Germinal center (tissue), 1 donor: ENCODE measurements around the gene PPARA.

Experiments used
- DNase-seq: peaks from one replicate; pipeline ENCODE4 v3.0.0; 2012; ENCODE audit warnings: mixed read lengths, low spot score

Gene PPARA

DNA sequence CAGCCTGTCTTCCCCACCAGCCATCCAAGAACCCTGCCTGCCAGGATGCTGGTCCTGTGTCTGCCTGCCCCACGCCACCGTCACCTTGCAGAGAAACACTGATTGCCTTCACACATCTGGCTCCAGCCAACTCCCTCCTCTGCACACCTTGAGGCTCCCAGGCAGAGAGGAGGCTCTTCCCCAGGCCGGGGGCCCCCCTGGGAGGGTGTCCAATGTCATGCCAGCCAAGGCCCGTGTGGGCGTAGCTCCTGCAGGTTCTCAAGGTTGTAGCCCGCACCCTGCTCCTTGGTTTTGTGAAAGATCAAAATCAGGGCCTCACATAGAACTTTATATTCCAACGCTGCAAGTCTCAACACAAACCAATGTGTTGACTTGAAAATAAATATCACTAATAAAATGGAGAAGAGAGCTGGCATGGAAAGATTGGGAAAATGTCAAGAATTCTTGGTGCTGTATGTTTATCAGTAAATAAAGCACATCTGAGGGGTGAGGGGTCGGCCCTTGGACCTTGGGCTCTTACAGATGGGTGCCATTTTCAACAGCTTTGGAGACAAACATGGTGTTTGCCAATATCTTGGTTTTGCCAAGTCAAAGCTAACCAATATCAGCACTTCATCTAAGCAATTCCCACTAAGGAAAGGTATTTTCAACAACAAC lies 6.7 kb upstream of the PPARA start:
- DNase-seq = no peak

DNA sequence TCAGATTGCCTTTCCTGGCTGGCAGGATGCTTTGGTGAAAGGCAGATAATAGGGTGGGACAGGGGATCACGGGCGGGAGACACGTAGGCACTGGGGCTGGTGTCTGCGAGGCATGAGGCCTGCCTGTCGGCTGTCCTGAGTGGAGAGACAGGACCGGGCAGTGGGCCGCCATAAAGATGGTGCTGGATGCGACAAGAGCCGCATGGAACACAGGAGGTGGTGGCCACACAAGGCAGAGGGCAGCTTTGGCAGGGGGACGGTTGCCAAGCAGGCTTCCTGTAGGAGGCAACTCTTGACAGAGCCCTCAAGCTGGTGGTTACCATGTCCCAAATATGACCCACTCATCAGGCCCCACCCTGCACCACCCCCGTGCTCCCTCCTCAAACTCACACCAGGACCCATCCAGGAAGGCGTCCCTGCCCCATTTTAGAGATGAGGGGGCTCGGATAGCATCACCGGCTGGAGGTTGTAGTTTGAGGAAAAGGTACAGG lies 4.9 kb upstream of the PPARA start:
- no peak for DNase-seq

DNA sequence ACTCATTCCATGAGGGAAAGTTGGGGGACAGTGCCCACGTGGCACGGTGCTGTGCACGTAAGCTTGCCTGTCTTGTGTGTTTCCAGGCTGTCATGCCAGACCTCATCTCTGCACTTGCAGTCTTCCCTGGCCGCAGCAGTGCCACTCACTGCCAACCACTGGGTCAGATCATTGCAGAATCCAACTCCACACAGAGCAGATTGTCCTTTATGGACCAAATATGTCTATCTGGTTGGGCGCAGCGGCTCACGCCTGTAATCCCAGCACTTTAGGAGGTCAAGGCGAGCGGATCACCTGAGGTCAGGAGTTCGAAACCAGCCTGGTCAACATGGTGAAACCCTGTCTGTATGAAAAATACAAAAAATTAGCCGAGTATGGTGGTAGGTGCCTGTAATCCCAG lies 4.4 kb upstream of the PPARA start:
- no peak for DNase-seq

DNA sequence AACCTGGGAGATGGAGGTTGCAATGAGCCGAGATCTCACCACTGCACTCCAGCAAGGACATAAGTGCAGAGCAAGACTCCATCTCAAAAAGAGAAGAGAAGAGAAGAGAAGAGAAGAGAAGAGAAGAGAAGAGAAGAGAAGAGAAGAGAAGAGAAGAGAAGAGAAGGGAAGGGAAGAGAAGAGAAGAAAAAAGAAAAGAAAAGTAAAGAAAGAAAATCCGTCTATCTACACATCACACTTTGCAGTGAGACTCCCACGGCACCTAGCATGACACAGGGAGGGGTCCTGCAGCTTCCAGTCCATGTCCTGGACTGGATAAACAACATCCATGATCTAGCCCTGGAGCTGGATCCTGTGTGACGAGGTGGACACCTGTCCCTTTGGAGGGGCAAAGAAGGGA lies 4.0 kb upstream of the PPARA start:
- DNase-seq = no peak

DNA sequence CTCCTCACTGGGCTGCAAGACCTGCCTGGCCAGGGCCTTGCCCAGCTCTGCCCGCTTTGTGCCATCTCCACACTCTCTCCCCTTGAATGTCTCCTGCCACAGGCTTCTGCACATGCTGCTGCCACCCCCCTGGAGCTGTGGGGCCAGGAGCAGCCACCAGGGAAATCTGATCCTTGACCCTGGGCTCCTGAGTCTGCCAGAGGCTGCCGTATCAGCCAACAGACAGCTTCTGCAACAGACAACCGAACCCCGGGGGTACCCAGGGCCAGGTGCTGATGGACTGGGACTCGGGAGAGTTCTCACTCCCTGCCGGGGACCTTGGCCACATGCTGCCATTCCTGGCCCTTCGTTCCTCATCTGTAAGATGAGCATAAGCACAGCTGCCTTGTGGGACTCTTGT lies 3.3 kb upstream of the PPARA start:
- no peak for DNase-seq

DNA sequence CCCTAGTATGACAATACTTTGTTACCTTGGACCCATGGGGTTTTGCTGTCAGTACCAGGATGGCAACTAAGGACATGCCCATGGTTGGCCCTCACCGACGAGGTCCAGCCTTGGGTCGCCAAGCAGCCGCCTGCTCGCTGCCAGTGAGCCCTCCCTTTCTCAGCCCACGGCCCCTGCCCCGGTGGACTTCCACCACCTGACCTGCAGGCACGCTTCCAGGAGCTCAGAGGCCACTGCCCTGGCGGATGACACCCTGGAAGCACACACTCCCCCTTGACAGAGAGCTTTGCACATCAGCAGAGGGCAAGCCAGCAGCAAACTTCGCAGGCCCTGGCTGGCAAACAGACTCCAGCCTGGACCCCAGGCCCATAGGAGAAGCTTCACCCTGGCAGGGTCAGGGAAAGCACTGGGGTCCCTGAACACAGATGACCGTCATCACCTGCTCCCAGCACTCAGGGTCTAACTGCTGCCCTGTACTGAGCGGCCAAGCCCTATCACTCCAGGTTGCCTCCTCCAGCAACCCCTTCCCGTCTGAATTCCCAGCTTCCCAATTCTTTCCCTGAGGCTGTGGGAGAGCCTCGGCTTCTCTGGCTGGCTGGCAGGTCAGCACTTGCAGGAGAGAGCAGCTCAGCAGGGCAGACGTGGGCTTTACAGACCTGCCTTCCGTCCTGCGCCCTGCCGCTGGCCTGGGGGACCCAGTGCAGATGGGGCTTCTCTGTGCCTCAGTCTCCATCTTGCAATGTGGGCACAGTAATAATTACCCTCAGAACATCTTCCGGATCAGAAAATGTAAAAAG lies 2.7 kb upstream of the PPARA start:
- DNase-seq = no peak

DNA sequence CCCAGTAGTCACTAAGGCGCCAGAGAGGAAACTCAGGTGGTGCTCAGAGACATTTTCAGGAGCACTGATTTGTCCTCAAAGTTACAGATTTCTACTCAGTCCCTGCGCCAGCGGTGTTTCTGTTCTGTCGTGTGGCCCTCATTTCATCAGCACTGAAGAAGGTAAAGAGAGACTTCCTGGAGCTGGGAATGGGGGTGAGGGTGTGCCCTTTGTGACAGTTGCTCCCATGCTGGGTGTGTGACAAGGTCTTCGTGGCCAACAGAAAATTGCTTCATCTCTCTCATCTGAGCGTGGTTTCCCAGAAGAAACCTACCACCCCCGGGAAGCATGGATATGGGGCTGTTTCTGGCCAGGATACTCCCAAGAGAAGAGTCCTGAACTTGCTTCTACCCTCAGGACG lies 2.0 kb upstream of the PPARA start:
- no peak for DNase-seq

DNA sequence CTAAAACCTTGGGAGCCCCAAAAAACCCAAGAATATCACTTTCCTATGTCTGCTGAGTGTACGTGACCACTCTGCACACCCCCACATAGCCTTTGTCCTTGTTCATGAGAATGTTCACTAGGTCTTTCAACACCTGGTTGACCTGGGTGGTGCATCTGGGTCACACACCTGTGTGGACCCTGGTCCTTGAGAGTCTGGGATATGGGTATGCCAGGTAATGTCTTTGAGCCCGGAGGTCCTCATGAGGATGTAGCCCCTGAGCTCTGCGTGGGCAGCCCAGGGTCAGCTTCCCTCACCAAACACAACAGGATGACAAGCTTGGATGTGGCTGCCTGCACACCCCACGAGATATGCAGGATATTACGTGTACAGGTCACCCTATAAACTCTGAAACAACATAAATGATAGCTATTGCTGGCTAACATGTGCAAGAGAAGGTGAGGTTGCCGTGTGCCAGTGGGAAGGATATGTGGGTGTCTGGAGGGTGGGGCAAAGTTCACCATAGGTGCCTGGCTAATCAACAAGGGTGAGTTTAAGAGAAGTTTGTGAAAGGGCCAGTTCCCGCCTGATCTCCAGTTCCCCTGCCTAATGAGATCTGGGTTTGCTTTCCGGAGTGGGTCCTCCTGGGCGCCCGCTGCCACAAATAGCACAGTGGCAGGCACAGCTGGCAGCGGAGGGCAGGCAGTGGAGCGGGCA lies 1.4 kb upstream of the PPARA start:
- DNase-seq = peak; percentile 44

DNA sequence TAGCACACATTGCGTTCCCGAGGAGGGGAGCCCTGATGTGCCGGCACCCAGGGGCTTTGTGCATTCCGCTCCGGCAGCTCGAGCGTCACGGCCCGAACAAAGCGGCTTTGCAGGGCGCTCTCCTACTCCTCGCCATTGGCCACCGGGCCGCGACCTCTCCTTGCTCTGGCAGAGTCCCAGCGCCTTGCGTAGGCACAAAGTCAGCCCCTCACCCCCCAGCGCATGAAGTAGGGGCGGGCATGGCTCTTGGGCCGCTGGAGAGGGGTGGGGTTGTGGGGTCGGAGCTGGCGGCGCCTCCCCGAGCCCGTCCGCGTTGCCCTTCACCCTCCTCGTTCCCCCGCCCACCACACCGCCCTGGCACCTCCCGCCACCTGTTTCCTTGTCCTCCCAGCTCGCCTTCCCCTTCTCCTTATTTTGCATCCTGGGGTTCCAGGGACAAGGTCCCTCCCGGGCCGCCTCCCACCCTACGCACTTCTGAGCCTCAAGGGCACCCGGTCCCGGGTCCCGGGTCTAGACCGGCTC lies 753 bp upstream of the PPARA start:
- peak; percentile 24 for DNase-seq

DNA sequence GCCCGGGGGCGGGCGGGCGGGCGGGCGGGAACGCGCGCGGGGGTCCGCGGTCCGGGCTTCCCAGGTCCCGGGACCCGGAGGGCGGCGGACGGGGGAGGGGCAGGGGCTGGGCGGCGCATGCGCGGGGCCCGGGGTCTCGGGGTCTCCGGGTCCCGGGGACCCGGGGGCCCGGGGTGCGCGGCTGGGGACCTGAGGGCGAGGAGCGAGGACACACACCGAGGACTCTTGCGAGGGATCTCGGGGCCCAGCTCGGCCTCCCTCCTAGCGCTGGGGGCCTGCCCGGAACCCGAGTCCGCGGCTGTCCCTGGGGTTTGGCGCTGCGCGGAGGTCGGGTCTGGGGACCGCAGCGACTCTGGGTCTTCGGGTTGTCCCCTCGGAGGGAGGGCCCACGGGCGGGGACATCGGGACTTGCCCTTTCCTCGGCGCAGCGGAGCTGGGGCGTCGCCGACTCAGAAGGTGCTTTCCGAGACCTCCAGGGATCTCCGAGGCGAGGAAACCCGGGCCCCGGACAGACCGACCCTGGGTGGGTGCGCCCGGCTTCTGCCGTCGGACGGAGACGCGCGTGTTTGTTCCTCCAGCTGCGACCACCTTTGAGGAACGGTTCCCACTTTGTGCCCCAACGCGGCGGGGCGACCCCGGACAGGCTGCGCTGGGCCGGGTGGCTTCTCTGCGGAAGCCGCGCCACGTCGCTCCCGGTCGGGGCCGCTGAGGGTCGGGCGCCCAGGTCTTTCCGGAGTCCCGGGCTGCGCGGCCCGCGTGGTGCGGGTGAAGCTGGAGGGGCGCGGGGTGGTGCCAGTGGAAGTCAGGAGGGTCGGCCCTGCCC lies 540 bp downstream of the PPARA start:
- DNase-seq = peak; percentile 56

DNA sequence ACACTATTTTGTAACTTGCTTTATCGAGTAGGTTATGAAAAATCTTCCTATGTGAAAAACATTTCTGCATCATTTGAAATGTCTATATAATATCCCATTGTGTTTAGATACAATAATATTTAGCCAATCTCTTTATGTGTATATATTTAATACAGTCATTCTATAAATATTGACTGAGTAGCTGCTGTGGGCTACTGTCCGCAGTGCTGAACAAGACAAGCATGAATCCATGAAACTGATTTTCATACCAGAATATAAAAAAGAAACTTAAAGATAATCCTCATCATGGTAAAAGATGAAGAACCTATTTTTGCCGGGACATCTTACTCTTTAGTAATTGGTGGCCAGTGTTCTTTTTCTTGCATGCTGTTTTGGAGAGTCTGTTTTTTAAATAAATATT lies 3.6 kb downstream of the PPARA start:
- DNase-seq = no peak

DNA sequence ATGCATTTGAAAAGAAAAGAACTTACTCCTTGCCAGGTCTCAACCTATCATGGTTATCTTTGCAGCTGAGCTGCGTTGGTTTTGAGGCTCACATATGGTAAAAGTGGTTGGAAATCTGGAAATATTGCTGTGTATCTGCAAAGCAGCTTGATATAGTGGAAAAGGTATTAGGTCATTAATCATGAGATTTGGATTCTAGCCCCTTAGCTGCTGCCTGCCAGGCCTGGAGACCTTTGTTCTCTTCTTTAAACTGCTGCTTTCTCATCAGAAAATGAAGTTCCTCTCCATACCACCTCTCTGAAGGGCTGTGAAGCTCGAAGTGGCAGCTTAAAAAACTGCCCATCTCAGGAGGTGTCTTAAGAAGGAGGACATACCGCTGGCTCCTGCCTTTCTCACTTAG lies 5.7 kb downstream of the PPARA start:
- no peak for DNase-seq

DNA sequence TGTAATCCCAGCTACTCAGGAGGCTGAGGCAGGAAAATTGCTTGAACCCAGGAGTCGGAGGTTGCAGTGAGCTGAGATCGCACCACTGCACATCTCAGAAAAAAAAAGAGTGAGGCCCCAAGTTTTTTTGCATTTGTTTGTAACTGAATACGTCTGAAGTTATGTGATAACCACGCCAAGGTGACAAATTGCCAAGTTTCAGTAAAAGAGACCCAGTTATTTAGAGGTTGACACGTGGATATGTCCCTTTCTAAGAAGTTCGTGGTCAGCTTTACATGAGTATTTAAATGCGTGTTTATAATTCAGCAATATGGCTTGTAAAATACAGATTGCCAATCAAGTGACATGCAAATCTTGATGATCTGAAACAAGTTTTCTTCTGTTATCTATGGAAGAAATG lies 8.0 kb downstream of the PPARA start:
- no peak for DNase-seq

DNA sequence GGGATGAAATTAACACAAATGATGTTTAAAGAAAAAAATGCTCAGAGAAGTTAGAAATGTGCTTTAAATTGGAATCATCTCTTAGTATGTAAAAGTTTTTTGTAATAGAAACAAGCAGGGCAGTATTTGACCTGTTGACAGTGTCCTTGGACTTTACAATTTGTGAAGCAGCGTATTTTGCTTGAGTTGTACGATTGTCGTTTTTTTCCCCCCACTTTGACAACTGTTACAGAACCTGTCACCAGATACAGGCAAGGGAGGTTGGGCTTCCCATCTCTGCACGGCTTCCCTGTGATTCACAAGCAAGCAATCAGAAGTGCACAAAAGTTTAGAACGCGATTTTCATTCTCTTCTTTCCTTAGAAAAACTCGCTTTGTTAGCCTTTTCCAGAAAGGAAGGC lies 8.9 kb downstream of the PPARA start:
- DNase-seq = no peak

DNA sequence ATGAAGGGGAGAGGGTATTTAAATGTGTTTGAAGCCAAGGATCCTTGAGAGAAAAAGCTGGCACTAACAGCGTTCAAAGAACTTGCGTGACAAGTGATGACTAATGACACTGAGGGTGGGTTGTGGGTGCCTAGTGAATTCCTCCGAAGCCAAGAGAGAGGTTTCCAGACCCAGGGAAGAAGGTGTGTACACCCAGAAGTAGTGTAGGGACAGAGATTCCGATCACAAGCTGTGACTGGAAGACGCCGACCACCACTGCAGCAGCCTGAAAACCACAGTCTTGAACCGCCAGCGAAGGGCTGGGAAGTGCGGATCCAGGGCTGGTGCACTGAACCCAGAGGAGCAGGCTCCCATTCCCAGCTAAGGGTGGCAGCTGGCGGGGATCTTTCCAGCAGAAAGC lies 9.5 kb downstream of the PPARA start:
- DNase-seq = no peak

DNA sequence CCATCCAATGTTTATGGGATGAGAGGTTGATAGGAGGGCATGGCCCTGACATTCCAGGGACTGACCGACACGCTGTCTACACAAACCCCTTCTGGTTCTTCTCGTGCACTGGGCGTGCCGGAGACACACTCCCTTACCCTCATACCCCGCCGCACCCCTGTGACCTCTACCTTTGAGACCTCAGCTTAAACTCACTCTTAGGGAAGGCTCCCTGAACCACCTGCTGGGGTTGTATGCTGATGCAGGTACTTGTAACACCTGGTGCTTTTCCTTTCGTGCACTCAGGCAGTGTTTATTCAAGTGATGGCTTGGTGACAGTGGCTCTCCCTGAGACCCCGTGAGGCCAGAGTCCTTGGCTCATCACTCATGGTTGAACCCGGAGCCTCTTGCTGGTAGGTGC lies 12.0 kb downstream of the PPARA start:
- DNase-seq = no peak

DNA sequence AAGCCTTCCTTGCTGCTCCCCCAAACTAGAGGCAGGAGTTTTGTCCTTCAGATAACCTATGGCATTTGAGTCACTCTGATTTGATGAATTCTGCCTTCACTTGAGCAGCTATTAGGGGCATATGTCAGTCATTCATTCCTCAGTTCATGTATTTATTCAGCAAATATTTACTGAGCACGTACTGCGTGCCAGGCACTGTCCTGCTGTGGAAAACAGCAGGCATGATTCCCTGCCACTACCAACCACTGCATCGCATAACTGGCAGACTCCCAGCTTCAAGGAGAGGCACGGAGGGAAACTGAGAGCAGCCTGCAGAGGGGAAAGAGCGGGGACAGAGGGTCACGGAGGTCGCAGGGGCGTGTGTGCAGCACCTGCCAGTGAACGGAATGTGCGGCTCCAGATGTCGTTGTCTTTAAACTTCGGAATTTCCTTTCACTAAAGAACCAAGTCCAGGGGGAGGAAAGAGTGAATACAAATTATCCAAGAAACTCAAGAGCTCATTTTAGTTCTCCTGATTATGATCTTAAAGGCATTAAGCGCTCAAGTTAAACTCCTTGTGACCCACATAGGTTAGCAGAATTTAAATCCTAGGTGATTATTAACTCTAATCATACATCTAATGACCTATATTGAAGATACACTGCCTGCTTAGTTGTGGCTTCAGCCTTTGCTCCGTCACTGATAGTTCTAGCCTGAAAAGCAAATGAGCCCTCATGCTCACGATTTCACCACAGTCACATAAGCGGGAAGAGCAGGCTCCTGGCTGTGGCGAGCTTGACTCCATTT lies 12.6 kb downstream of the PPARA start:
- no peak for DNase-seq

DNA sequence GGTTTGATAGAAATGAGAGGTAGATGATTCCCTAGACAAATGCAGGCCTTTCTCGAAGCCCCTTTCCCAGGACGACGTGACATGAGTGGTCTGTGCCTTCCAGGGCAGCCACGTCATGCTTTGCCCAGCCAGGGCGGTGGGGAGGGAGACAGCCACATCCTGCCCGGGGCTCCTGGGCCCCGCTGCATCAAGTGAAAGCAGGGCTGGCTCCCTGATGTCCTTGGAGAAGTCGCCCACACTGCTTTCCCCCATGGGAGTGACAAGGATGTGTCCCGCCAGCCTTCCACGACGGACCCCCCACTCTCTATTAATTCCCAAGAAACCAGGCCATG lies 13.2 kb downstream of the PPARA start:
- DNase-seq = no peak

DNA sequence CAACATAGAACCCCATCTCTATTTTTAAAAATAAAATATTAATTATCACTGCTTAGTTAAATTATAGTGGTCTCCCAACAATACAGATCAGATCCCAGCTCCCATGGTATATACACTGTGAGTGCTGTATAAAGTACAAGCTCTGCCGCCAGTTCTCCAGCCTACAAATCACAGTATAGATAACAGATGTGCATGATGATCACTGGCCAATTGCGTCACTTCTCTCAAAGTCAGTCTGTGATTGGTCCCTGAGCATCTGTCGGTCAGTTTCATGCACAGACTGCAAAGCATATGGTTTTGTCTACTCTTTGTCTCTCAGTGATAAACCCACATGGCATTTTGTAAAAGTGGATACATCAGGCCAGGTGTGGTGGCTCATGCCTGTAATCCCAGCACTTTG lies 15.7 kb downstream of the PPARA start:
- no peak for DNase-seq

DNA sequence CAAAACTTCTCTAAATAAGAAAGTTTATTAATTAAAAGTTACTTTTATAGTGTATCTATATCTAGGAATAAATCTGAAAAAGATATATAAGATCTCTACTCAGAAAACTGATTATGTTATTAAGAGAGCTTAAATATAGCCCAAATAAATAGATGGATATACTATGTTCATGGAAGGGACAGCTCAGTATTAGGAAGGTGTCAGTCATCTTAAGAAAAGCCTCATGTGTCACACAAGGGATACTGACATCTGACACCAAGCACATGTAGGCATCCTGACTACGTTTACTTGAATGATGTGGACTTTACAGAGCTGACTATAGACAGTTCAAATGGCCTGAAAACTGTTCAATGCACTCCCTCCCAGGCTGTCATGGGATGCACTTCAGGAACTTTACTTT lies 19.3 kb downstream of the PPARA start:
- DNase-seq = no peak

DNA sequence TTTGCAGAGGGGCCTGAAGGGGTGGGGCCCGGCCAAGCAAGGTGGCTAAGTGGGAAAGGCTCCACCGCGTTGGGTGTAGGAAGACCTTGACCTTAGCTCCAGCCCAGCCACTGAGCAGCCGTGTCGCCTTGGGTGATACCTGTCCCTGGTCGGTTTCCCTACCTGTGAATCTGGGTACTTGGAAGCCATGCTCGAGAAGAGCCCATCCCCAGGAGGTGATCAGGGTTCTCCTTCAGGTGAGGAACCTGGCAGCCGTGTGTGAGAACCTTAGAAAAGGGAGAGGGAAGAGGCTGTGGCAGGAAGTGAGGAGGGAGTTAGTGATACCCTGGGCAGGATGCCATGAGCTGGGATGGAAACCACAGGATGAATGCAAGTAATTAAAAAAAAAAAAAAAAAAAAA lies 21.6 kb downstream of the PPARA start:
- DNase-seq = no peak
